T-helper 1 cell treated with Interleukin-12 subunit alpha and Interleukin-12 subunit beta and Interleukin-4 antibody, amounts not matched to agents 30 μg/mL and 1 μg/mL, for 36 hours (primary cell): Measurements from ENCODE around the gene SPACA4.
"Not testable (repeated sequence)": the region's sequence is repeated elsewhere in the genome, so short reads cannot be mapped to it uniquely, and the experiment has no call there.

ENCODE experiments used
- H3K27ac Mint-ChIP-seq: one replicate; pipeline ENCODE4 v1.8.0; 2021; ENCODE audit warnings: mild to moderate bottlenecking, mixed read lengths
- H3K27me3 Mint-ChIP-seq: one replicate; pipeline ENCODE4 v1.8.0; 2021; ENCODE audit warnings: low read depth, mixed read lengths
- H3K36me3 Mint-ChIP-seq: one replicate; pipeline ENCODE4 v1.8.0; 2021; ENCODE audit warnings: low read depth, mixed read lengths
- H3K4me1 Mint-ChIP-seq: one replicate; pipeline ENCODE4 v1.8.0; 2021; ENCODE audit warnings: low read depth, mixed read lengths
- H3K4me3 Mint-ChIP-seq: one replicate; pipeline ENCODE4 v1.8.0; 2021; ENCODE audit warnings: mild to moderate bottlenecking, moderate library complexity, mixed read lengths
- H3K9me3 Mint-ChIP-seq: one replicate; pipeline ENCODE4 v1.8.0; 2021; ENCODE audit warnings: mixed read lengths

SPACA4 gene

GRCh38 chr19:48606463-48607358, at the start of gene SPACA4:
Gene SPACA4, plus strand, starts transcription at chr19:48606742. Its CDS starts 237 bp downstream, at chr19:48606979.
- no peaks in the 10 kb centered on the region for H3K9me3 Mint-ChIP-seq
- H3K4me3 Mint-ChIP-seq: no peak within 1 kb of the TSS
- H3K36me3 Mint-ChIP-seq: no peaks in the 10 kb centered on the region
- no peak within 1 kb of the TSS for H3K27ac Mint-ChIP-seq
- no peaks in the 10 kb centered on the region for H3K27me3 Mint-ChIP-seq
- H3K4me1 Mint-ChIP-seq: peaks cover 2% of the 10 kb centered on the region

- Mint-ChIP-seq H3K9me3 (no peaks in the 10 kb centered on the region), H3K27ac (no peak overlapping the region), H3K27me3 (peaks cover 3% of the 10 kb centered on the region), H3K36me3 (no peaks in the 10 kb centered on the region), H3K4me1 (peaks cover 1% of the 10 kb centered on the region), H3K4me3 (no peak overlapping the region)
Measured at GRCh38 chr19:48556825-48557224, 49.7 kb upstream of the SPACA4 start.

GRCh38 chr19:48558018-48558684, 48.4 kb upstream of the SPACA4 start:
- H3K27me3 Mint-ChIP-seq: peaks cover 3% of the 10 kb centered on the region
- H3K4me1 Mint-ChIP-seq: peaks cover 1% of the 10 kb centered on the region
- no peak overlapping the region for H3K27ac Mint-ChIP-seq
- no peaks in the 10 kb centered on the region for H3K36me3 Mint-ChIP-seq
- no peaks in the 10 kb centered on the region for H3K9me3 Mint-ChIP-seq
- no peak overlapping the region for H3K4me3 Mint-ChIP-seq

- H3K9me3 Mint-ChIP-seq: no peaks in the 10 kb centered on the region
- peaks cover 1% of the 10 kb centered on the region for H3K4me1 Mint-ChIP-seq
- H3K27me3 Mint-ChIP-seq: peaks cover 3% of the 10 kb centered on the region
- H3K27ac Mint-ChIP-seq: no peak overlapping the region
- no peak overlapping the region for H3K4me3 Mint-ChIP-seq
- no peaks in the 10 kb centered on the region for H3K36me3 Mint-ChIP-seq
Measured at GRCh38 chr19:48560095-48560530, 46.4 kb upstream of the SPACA4 start.

GRCh38 chr19:48561412-48561811, 45.1 kb upstream of the SPACA4 start:
- H3K4me1 Mint-ChIP-seq: peaks cover 1% of the 10 kb centered on the region
- peaks cover 3% of the 10 kb centered on the region for H3K27me3 Mint-ChIP-seq
- H3K9me3 Mint-ChIP-seq: no peaks in the 10 kb centered on the region
- no peak overlapping the region for H3K27ac Mint-ChIP-seq
- H3K36me3 Mint-ChIP-seq: no peaks in the 10 kb centered on the region
- H3K4me3 Mint-ChIP-seq: no peak overlapping the region

GRCh38 chr19:48565090-48565489, 41.5 kb upstream of the SPACA4 start:
- Mint-ChIP-seq H3K4me1 (no peaks in the 10 kb centered on the region), H3K27me3 (peaks cover 4% of the 10 kb centered on the region), H3K9me3 (no peaks in the 10 kb centered on the region), H3K27ac (no peak overlapping the region), H3K4me3 (no peak overlapping the region), H3K36me3 (no peaks in the 10 kb centered on the region)

GRCh38 chr19:48568345-48568886, 38.1 kb upstream of the SPACA4 start:
- Mint-ChIP-seq H3K4me3 (no peak overlapping the region), H3K4me1 (no peaks in the 10 kb centered on the region), H3K36me3 (no peaks in the 10 kb centered on the region), H3K9me3 (no peaks in the 10 kb centered on the region), H3K27me3 (peaks cover 4% of the 10 kb centered on the region), H3K27ac (no peak overlapping the region)

- no peaks in the 10 kb centered on the region for H3K9me3 Mint-ChIP-seq
Measured at GRCh38 chr19:48569814-48570213, 36.7 kb upstream of the SPACA4 start.

GRCh38 chr19:48571378-48572162, 35.0 kb upstream of the SPACA4 start:
- Mint-ChIP-seq H3K36me3 (no peaks in the 10 kb centered on the region), H3K27me3 (peaks cover 4% of the 10 kb centered on the region), H3K27ac (no peak overlapping the region), H3K4me1 (no peaks in the 10 kb centered on the region), H3K4me3 (no peak overlapping the region), H3K9me3 (no peaks in the 10 kb centered on the region)

More at GRCh38 chr19:48569814-48570213, 36.7 kb upstream of the SPACA4 start:
- Mint-ChIP-seq H3K36me3 (no peaks in the 10 kb centered on the region), H3K27me3 (peaks cover 4% of the 10 kb centered on the region), H3K4me3 (no peak overlapping the region), H3K27ac (no peak overlapping the region), H3K4me1 (no peaks in the 10 kb centered on the region)

GRCh38 chr19:48573163-48573505, 33.4 kb upstream of the SPACA4 start:
- Mint-ChIP-seq H3K4me1 (no peaks in the 10 kb centered on the region), H3K36me3 (no peaks in the 10 kb centered on the region), H3K4me3 (no peak overlapping the region), H3K9me3 (no peaks in the 10 kb centered on the region), H3K27me3 (no peaks in the 10 kb centered on the region), H3K27ac (no peak overlapping the region)

GRCh38 chr19:48575931-48576622, 30.5 kb upstream of the SPACA4 start:
- Mint-ChIP-seq H3K27me3 (no peaks in the 10 kb centered on the region), H3K36me3 (no peaks in the 10 kb centered on the region), H3K4me1 (no peaks in the 10 kb centered on the region), H3K27ac (no peak overlapping the region), H3K4me3 (no peak overlapping the region), H3K9me3 (no peaks in the 10 kb centered on the region)

GRCh38 chr19:48577908-48578307, 28.6 kb upstream of the SPACA4 start:
- H3K9me3 Mint-ChIP-seq, H3K4me1 Mint-ChIP-seq, H3K27ac Mint-ChIP-seq, H3K4me3 Mint-ChIP-seq, H3K27me3 Mint-ChIP-seq, H3K36me3 Mint-ChIP-seq: not testable (repeated sequence)

- Mint-ChIP-seq H3K9me3 (no peaks in the 10 kb centered on the region), H3K27me3 (no peaks in the 10 kb centered on the region), H3K27ac (no peak overlapping the region), H3K4me1 (no peaks in the 10 kb centered on the region), H3K36me3 (no peaks in the 10 kb centered on the region), H3K4me3 (no peak overlapping the region)
Measured at GRCh38 chr19:48578891-48579290, 27.7 kb upstream of the SPACA4 start.

GRCh38 chr19:48582168-48582567, 24.4 kb upstream of the SPACA4 start:
- Mint-ChIP-seq H3K27ac (no peak overlapping the region), H3K36me3 (peaks cover 3% of the 10 kb centered on the region)

More at GRCh38 chr19:48582168-48582567, 24.4 kb upstream of the SPACA4 start:
- Mint-ChIP-seq H3K4me3 (no peak overlapping the region), H3K9me3 (no peaks in the 10 kb centered on the region), H3K4me1 (peaks cover 6% of the 10 kb centered on the region), H3K27me3 (peaks cover 5% of the 10 kb centered on the region)
